Measurements from ENCODE around the gene DNAJC1.
"Not testable (repeated sequence)": the region's sequence is repeated elsewhere in the genome, so short reads cannot be mapped to it uniquely, and the experiment has no call there.

Gene DNAJC1

DNA sequence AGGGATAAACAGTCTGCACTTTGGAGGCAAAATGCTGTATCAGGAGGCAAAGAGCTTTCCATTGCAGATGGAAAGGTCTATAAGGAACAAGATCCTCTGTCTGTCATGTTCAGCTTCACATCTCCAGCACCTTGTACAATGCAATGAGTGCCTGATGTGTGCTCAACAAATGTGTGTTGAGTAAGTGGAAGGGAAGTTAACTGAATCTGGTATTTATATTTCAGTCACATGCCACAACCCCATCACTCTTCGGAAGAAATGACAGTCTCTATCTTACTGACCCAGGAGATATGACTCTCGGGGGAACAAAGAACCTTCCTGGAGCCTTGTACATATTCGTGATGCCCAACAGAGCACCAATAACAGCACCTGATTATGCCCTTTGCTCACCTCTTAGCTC is 20.0 kb upstream of the DNAJC1 start:
- Histone ChIP-seq H3K9me3 (replicated peaks in 1 of 2; ENCODE audit: control insufficient read depth in 2 of 2, insufficient read depth in 1 of 2, low read depth in 1 of 2, low read length in 2 of 2) (peaks cover 2 to 6% of the 10 kb centered on the region in 2 donors), H3K27me3 (ENCODE audit: control insufficient read depth in 3 of 3, insufficient read depth in 3 of 3, low read depth in 1 of 3, low read length in 3 of 3) (peaks cover 0 to 7% (median 0%) of the 10 kb centered on the region in 3 experiments), H2BK15ac (ENCODE audit: low read length) (no peak overlapping the region), H2BK5ac (ENCODE audit: low read length) (no peak overlapping the region), H2AFZ (ENCODE audit: low read length) (peak overlapping the region; percentile 37), H3K4me1 (ENCODE audit: control insufficient read depth in 2 of 2, insufficient read depth in 1 of 2, low read depth in 1 of 2, low read length in 2 of 2) (no peaks in the 10 kb centered on the region), H3K23ac (ENCODE audit: low read depth, low read length, poor library complexity) (no peak overlapping the region), H2BK120ac (ENCODE audit: low read depth, low read length) (no peak overlapping the region), H3K79me1 (ENCODE audit: low read depth, low read length) (no peaks in the 10 kb centered on the region), H4K8ac (ENCODE audit: low read depth, low read length) (no peak overlapping the region), H3K4me2 (ENCODE audit: insufficient read depth, low read length, poor library complexity, severe bottlenecking) (no peak overlapping the region), H2AK5ac (ENCODE audit: low read depth, low read length) (no peak overlapping the region), H4K91ac (ENCODE audit: low read depth, low read length, poor library complexity) (no peak overlapping the region), H2BK12ac (ENCODE audit: low read length) (no peak overlapping the region), H3K4me3 (ENCODE audit: low read length in 2 of 2) (no peak overlapping the region), H3K4ac (ENCODE audit: low read length) (no peak overlapping the region), H3K9ac (ENCODE audit: low read depth, low read length, poor library complexity) (no peak overlapping the region), H3K18ac (ENCODE audit: low read length) (no peak overlapping the region), H3K36me3 (replicated peaks in 1 of 2; ENCODE audit: control insufficient read depth in 2 of 2, insufficient read depth in 2 of 2, low read length in 2 of 2) (no peaks in the 10 kb centered on the region), H3K14ac (ENCODE audit: low read length) (no peak overlapping the region), H3K27ac (replicated peaks; ENCODE audit: low read length) (no peak overlapping the region)
- no CpG with 5 or more reads among the region's 3 CpGs for WGBS, 2 donors (ENCODE audit: extremely low coverage in 2 of 2, insufficient read length in 2 of 2, insufficient replicate concordance in 1 of 2)
- DNase-seq (ENCODE audit: low spot score): no peak

GRCh38 chr10:22022257-22023032 is 18.9 kb upstream of the DNAJC1 start:
- Histone ChIP-seq H3K23ac (ENCODE audit: low read depth, low read length, poor library complexity) (no peak overlapping the region), H3K4me1 (ENCODE audit: control insufficient read depth in 2 of 2, insufficient read depth in 1 of 2, low read depth in 1 of 2, low read length in 2 of 2) (no peaks in the 10 kb centered on the region), H4K8ac (ENCODE audit: low read depth, low read length) (no peak overlapping the region), H3K14ac (ENCODE audit: low read length) (no peak overlapping the region), H2BK120ac (ENCODE audit: low read depth, low read length) (no peak overlapping the region), H3K79me1 (ENCODE audit: low read depth, low read length) (no peaks in the 10 kb centered on the region), H3K18ac (ENCODE audit: low read length) (no peak overlapping the region), H2BK15ac (ENCODE audit: low read length) (no peak overlapping the region), H3K9me3 (replicated peaks in 1 of 2; ENCODE audit: control insufficient read depth in 2 of 2, insufficient read depth in 1 of 2, low read depth in 1 of 2, low read length in 2 of 2) (peaks cover 2 to 4% of the 10 kb centered on the region in 2 donors), H2AK5ac (ENCODE audit: low read depth, low read length) (no peak overlapping the region), H3K4me2 (ENCODE audit: insufficient read depth, low read length, poor library complexity, severe bottlenecking) (no peak overlapping the region), H2BK5ac (ENCODE audit: low read length) (no peak overlapping the region), H2AFZ (ENCODE audit: low read length) (peak overlapping the region; percentile 37), H3K27me3 (ENCODE audit: control insufficient read depth in 3 of 3, insufficient read depth in 3 of 3, low read depth in 1 of 3, low read length in 3 of 3) (peaks cover 0 to 7% (median 0%) of the 10 kb centered on the region in 3 experiments), H3K27ac (replicated peaks; ENCODE audit: low read length) (no peak overlapping the region), H3K9ac (ENCODE audit: low read depth, low read length, poor library complexity) (no peak overlapping the region), H3K4me3 (ENCODE audit: low read length in 2 of 2) (no peak overlapping the region), H3K4ac (ENCODE audit: low read length) (no peak overlapping the region), H2BK12ac (ENCODE audit: low read length) (no peak overlapping the region), H4K91ac (ENCODE audit: low read depth, low read length, poor library complexity) (no peak overlapping the region), H3K36me3 (replicated peaks in 1 of 2; ENCODE audit: control insufficient read depth in 2 of 2, insufficient read depth in 2 of 2, low read length in 2 of 2) (no peaks in the 10 kb centered on the region)
- DNase-seq (ENCODE audit: low spot score): no peak
- WGBS, 2 donors (ENCODE audit: extremely low coverage in 2 of 2, insufficient read length in 2 of 2, insufficient replicate concordance in 1 of 2): no CpG with 5 or more reads among the region's 8 CpGs

DNA sequence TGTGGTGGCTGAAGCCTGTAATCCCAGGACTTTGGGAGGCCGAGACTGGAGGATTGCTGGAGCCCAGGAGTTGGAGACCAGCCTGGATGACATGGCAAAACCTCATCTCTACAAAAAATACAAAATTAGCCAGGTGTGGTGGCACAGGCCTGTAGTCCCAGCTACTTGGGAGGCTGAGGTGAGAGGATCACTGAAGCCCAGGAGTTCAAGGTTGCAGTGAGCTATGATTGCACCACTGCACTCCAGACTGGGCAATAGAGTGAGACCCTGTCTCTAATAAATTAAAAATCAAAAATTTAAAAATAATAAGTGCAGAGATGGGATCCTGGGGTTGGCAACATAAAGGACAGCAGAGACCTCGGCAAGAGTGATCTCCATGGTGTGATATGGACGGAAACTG is 17.6 kb upstream of the DNAJC1 start:
- WGBS, 2 donors (ENCODE audit: extremely low coverage in 2 of 2, insufficient read length in 2 of 2, insufficient replicate concordance in 1 of 2): no CpG with 5 or more reads among the region's 3 CpGs
- H4K91ac ChIP-seq (ENCODE audit: low read depth, low read length, poor library complexity); H3K9ac ChIP-seq (ENCODE audit: low read depth, low read length, poor library complexity); H3K14ac ChIP-seq (ENCODE audit: low read length); H3K9me3 ChIP-seq (replicated peaks in 1 of 2; ENCODE audit: control insufficient read depth in 2 of 2, insufficient read depth in 1 of 2, low read depth in 1 of 2, low read length in 2 of 2); H3K4me3 ChIP-seq (ENCODE audit: low read length in 2 of 2); DNase-seq (ENCODE audit: low spot score); H3K23ac ChIP-seq (ENCODE audit: low read depth, low read length, poor library complexity); H4K8ac ChIP-seq (ENCODE audit: low read depth, low read length); H3K27ac ChIP-seq (replicated peaks; ENCODE audit: low read length); H2BK12ac ChIP-seq (ENCODE audit: low read length); H2BK120ac ChIP-seq (ENCODE audit: low read depth, low read length); H2BK5ac ChIP-seq (ENCODE audit: low read length); H2AK5ac ChIP-seq (ENCODE audit: low read depth, low read length); H3K4ac ChIP-seq (ENCODE audit: low read length); H3K4me1 ChIP-seq (ENCODE audit: control insufficient read depth in 2 of 2, insufficient read depth in 1 of 2, low read depth in 1 of 2, low read length in 2 of 2); H3K27me3 ChIP-seq (ENCODE audit: control insufficient read depth in 3 of 3, insufficient read depth in 3 of 3, low read depth in 1 of 3, low read length in 3 of 3); H3K4me2 ChIP-seq (ENCODE audit: insufficient read depth, low read length, poor library complexity, severe bottlenecking); H3K79me1 ChIP-seq (ENCODE audit: low read depth, low read length); H2BK15ac ChIP-seq (ENCODE audit: low read length); H2AFZ ChIP-seq (ENCODE audit: low read length); H3K36me3 ChIP-seq (replicated peaks in 1 of 2; ENCODE audit: control insufficient read depth in 2 of 2, insufficient read depth in 2 of 2, low read length in 2 of 2); H3K18ac ChIP-seq (ENCODE audit: low read length): not testable (repeated sequence)

GRCh38 chr10:22017283-22018020 is 13.9 kb upstream of the DNAJC1 start:
- Histone ChIP-seq H2BK120ac (ENCODE audit: low read depth, low read length) (no peak overlapping the region), H3K14ac (ENCODE audit: low read length) (no peak overlapping the region), H2AFZ (ENCODE audit: low read length) (no peak overlapping the region), H3K4me3 (ENCODE audit: low read length in 2 of 2) (no peak overlapping the region), H3K4me1 (ENCODE audit: control insufficient read depth in 2 of 2, insufficient read depth in 1 of 2, low read depth in 1 of 2, low read length in 2 of 2) (no peaks in the 10 kb centered on the region), H3K9me3 (replicated peaks in 1 of 2; ENCODE audit: control insufficient read depth in 2 of 2, insufficient read depth in 1 of 2, low read depth in 1 of 2, low read length in 2 of 2) (peaks cover 0 to 2% of the 10 kb centered on the region in 2 donors), H3K36me3 (replicated peaks in 1 of 2; ENCODE audit: control insufficient read depth in 2 of 2, insufficient read depth in 2 of 2, low read length in 2 of 2) (no peaks in the 10 kb centered on the region), H2AK5ac (ENCODE audit: low read depth, low read length) (no peak overlapping the region), H3K4ac (ENCODE audit: low read length) (no peak overlapping the region), H3K9ac (ENCODE audit: low read depth, low read length, poor library complexity) (no peak overlapping the region), H2BK5ac (ENCODE audit: low read length) (no peak overlapping the region), H3K18ac (ENCODE audit: low read length) (no peak overlapping the region), H4K91ac (ENCODE audit: low read depth, low read length, poor library complexity) (no peak overlapping the region), H3K79me1 (ENCODE audit: low read depth, low read length) (no peaks in the 10 kb centered on the region), H3K4me2 (ENCODE audit: insufficient read depth, low read length, poor library complexity, severe bottlenecking) (no peak overlapping the region), H3K23ac (ENCODE audit: low read depth, low read length, poor library complexity) (no peak overlapping the region), H3K27ac (replicated peaks; ENCODE audit: low read length) (no peak overlapping the region), H4K8ac (ENCODE audit: low read depth, low read length) (no peak overlapping the region), H3K27me3 (ENCODE audit: control insufficient read depth in 3 of 3, insufficient read depth in 3 of 3, low read depth in 1 of 3, low read length in 3 of 3) (no peaks in the 10 kb centered on the region), H2BK15ac (ENCODE audit: low read length) (no peak overlapping the region), H2BK12ac (ENCODE audit: low read length) (no peak overlapping the region)
- WGBS, 2 donors (ENCODE audit: extremely low coverage in 2 of 2, insufficient read length in 2 of 2, insufficient replicate concordance in 1 of 2): no CpG with 5 or more reads among the region's 3 CpGs
- no peak for DNase-seq (ENCODE audit: low spot score)
